CD4-positive, alpha-beta T cell treated with Interleukin-10 for 1 hour (primary cell): ENCODE measurements around the gene GRIN2C.
A peak's percentile ranks its signal among the peaks of the same experiment; 100 is the strongest.
"Not testable (repeated sequence)": the region's sequence is repeated elsewhere in the genome, so short reads cannot be mapped to it uniquely, and the experiment has no call there.

Source experiments
- DNase-seq: peaks from one replicate; pipeline ENCODE4 v3.0.0-alpha.2; 2020

The GRIN2C gene

GRCh38 chr17:74878658-74879057 is 19.0 kb upstream of the GRIN2C start:
- no peak for DNase-seq

GRCh38 chr17:74877592-74878548 is 18.2 kb upstream of the GRIN2C start:
- no peak for DNase-seq

- no peak for DNase-seq
Measured at GRCh38 chr17:74875977-74876593, 16.4 kb upstream of the GRIN2C start.

- DNase-seq, result no peak
Measured at GRCh38 chr17:74875155-74875976, 15.7 kb upstream of the GRIN2C start.

GRCh38 chr17:74874615-74875037 is 14.9 kb upstream of the GRIN2C start:
- no peak for DNase-seq

GRCh38 chr17:74873874-74874614 is 14.4 kb upstream of the GRIN2C start:
- no peak for DNase-seq

GRCh38 chr17:74873037-74873873 is 13.6 kb upstream of the GRIN2C start:
- DNase-seq, result peak; percentile 100

GRCh38 chr17:74872313-74873036 is 12.8 kb upstream of the GRIN2C start, which contains the start of gene FDXR:
FDXR (minus strand) TSS chr17:74872994; CDS start chr17:74872944, 50 bp downstream.
- DNase-seq, result no peak

GRCh38 chr17:74871356-74872076 is 11.8 kb upstream of the GRIN2C start:
- DNase-seq, result no peak

- DNase-seq, result no peak
Measured at GRCh38 chr17:74870512-74870911, 10.8 kb upstream of the GRIN2C start.

- not testable (repeated sequence) for DNase-seq
Measured at GRCh38 chr17:74870028-74870427, 10.3 kb upstream of the GRIN2C start.

GRCh38 chr17:74868908-74869255 is 9.2 kb upstream of the GRIN2C start:
- DNase-seq, result no peak

- no peak for DNase-seq
Measured at GRCh38 chr17:74868251-74868907, 8.7 kb upstream of the GRIN2C start.

GRCh38 chr17:74866198-74866835 is 6.6 kb upstream of the GRIN2C start:
- DNase-seq, result no peak

- no peak for DNase-seq
Measured at GRCh38 chr17:74865504-74866197, 6.0 kb upstream of the GRIN2C start.

GRCh38 chr17:74864866-74865395 is 5.2 kb upstream of the GRIN2C start:
- peak; percentile 79 for DNase-seq

GRCh38 chr17:74864297-74864865 is 4.7 kb upstream of the GRIN2C start:
- DNase-seq, result no peak
